Natural killer cell (primary cell): ENCODE measurements around the gene PRKCB. TPM values are rescaled to one million over a fixed set of nuclear protein-coding genes. Genes with fewer than 3 reads are reported as not detected.

Source experiments
- ATAC-seq, 3 donors: fragments of 150-1000 bp in 2 of 3; fragments of 200-7000 bp in 1 of 3; cut with Tn5 transposase; 1 replicate in 1 of 3; 2 replicates in 2 of 3; pipeline ENCODE4 v1.10.0; 2021; ENCODE audit warnings: mild to moderate bottlenecking in 2 of 3, moderate library complexity in 2 of 3
- DNase-seq, 2 donors: peaks; one replicate each; pipeline versions ENCODE4 v3.0.0 to v3.0.0-alpha.2; 2013 to 2021; ENCODE audit warnings: mixed read lengths in 1 of 2
- H3K27ac ChIP-seq: one replicate; pipeline ENCODE4 v1.5.1; 2013; ENCODE audit warnings: mild to moderate bottlenecking, low read length
- H3K27me3 ChIP-seq: one replicate; pipeline ENCODE4 v1.6.1; 2013; ENCODE audit warnings: low read length; ENCODE audit not compliant: control insufficient read depth, insufficient read depth
- H3K36me3 ChIP-seq: one replicate; pipeline ENCODE4 v1.6.1; 2013; ENCODE audit warnings: low read length; ENCODE audit not compliant: control insufficient read depth, insufficient read depth
- H3K4me1 ChIP-seq: one replicate; pipeline ENCODE4 v1.6.1; 2013; ENCODE audit warnings: low read length; ENCODE audit not compliant: control insufficient read depth, insufficient read depth
- H3K4me3 ChIP-seq: one replicate; pipeline ENCODE4 v1.5.1; 2013; ENCODE audit warnings: low read length
- H3K9me3 ChIP-seq: one replicate; pipeline ENCODE4 v1.6.1; 2013; ENCODE audit warnings: low read length; ENCODE audit not compliant: control insufficient read depth, insufficient read depth
- H3K27ac Mint-ChIP-seq, 2 donors: one replicate each; pipeline ENCODE4 v1.8.0; 2022; ENCODE audit warnings: mild to moderate bottlenecking in 2 of 2, mixed read lengths in 2 of 2, moderate library complexity in 1 of 2
- H3K27me3 Mint-ChIP-seq, 2 donors: one replicate each; pipeline ENCODE4 v1.8.0; 2022; ENCODE audit warnings: low read depth in 2 of 2, mixed read lengths in 2 of 2
- H3K36me3 Mint-ChIP-seq: one replicate; pipeline ENCODE4 v1.8.0; 2022; ENCODE audit warnings: mixed read lengths
- H3K4me1 Mint-ChIP-seq, 2 donors: one replicate each; pipeline ENCODE4 v1.8.0; 2022; ENCODE audit warnings: mixed read lengths in 2 of 2
- H3K4me3 Mint-ChIP-seq: one replicate; pipeline ENCODE4 v1.8.0; 2022; ENCODE audit warnings: mild to moderate bottlenecking, moderate library complexity, mixed read lengths
- H3K9me3 Mint-ChIP-seq, 2 donors: one replicate each; pipeline ENCODE4 v1.8.0; 2022; ENCODE audit warnings: mixed read lengths in 2 of 2
- WGBS: methylation state at CpG from one replicate; pipeline ENCODE4 v1.1.7; 2013; ENCODE audit warnings: missing lambda C conversion rate; ENCODE audit not compliant: insufficient coverage; 5-methylcytosine and 5-hydroxymethylcytosine counted together
- intact Hi-C: fragments of 100-400 bp; cut with micrococcal nuclease; formaldehyde crosslinking; loops from one replicate; pipeline ENCODE4 v1.14.2; 2022
- total RNA-seq, 4 donors: library from RNA; stranded (reverse); fragments of 120-200 nt in 1 of 4; gene quantifications; one replicate each; pipeline versions ENCODE4 v1.2.3 to v1.2.4, GENCODE V29; 2013 to 2022
- TF ChIP-seq, protein P1 (sequence below): fragments of 200-600 bp; IDR thresholded peaks from one replicate; pipeline ENCODE4 v1.8.0; 2022; ENCODE audit warnings: antibody characterized with exemption

Gene PRKCB
- total RNA-seq, 3 donors from 2014 or later (not counting 1 experiment from before 2014, with no cell fraction given) = 182 to 222 (median 183) TPM

- 82% methylated on average over 6 of the region's 6 CpGs for WGBS
- no peaks in the 10 kb centered on the region for H3K36me3 ChIP-seq
- DNase-seq (no peak), ATAC-seq (no peak)
- no peak overlapping the region for H3K4me3 ChIP-seq
- Mint-ChIP-seq H3K4me1 (peaks cover 59 to 64% of the 10 kb centered on the region in 2 donors), H3K4me3 (no peak overlapping the region), H3K36me3 (no peaks in the 10 kb centered on the region), H3K27me3 (no peaks in the 10 kb centered on the region), H3K9me3 (no peaks in the 10 kb centered on the region), H3K27ac (peak overlapping the region in 1 of 2 donors; percentile 10)
- no peak overlapping the region for H3K27ac ChIP-seq
- TF ChIP-seq, protein P1, sequence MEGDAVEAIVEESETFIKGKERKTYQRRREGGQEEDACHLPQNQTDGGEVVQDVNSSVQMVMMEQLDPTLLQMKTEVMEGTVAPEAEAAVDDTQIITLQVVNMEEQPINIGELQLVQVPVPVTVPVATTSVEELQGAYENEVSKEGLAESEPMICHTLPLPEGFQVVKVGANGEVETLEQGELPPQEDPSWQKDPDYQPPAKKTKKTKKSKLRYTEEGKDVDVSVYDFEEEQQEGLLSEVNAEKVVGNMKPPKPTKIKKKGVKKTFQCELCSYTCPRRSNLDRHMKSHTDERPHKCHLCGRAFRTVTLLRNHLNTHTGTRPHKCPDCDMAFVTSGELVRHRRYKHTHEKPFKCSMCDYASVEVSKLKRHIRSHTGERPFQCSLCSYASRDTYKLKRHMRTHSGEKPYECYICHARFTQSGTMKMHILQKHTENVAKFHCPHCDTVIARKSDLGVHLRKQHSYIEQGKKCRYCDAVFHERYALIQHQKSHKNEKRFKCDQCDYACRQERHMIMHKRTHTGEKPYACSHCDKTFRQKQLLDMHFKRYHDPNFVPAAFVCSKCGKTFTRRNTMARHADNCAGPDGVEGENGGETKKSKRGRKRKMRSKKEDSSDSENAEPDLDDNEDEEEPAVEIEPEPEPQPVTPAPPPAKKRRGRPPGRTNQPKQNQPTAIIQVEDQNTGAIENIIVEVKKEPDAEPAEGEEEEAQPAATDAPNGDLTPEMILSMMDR = no peak
- intact Hi-C loops = no loop called here
- H3K27me3 ChIP-seq = no peaks in the 10 kb centered on the region
- peaks cover 9% of the 10 kb centered on the region for H3K4me1 ChIP-seq
- H3K9me3 ChIP-seq = no peaks in the 10 kb centered on the region
These were observed 81.8 kb downstream of the PRKCB start for GRCh38 chr16:23917621-23918020.

- Mint-ChIP-seq H3K4me1 (peaks cover 48 to 67% of the 10 kb centered on the region in 2 donors), H3K27me3 (no peaks in the 10 kb centered on the region), H3K36me3 (no peaks in the 10 kb centered on the region), H3K9me3 (no peaks in the 10 kb centered on the region), H3K27ac (peak overlapping the region in 1 of 2 donors; percentile 47), H3K4me3 (no peak overlapping the region)
- no peak overlapping the region for H3K27ac ChIP-seq
- intact Hi-C loops = no loop called here
- TF ChIP-seq, protein P1 = no peak
- no peak for ATAC-seq
- WGBS = 85% methylated on average over 2 of the region's 2 CpGs
- DNase-seq = no peak
- H3K9me3 ChIP-seq = no peaks in the 10 kb centered on the region
- H3K36me3 ChIP-seq = no peaks in the 10 kb centered on the region
- H3K4me3 ChIP-seq = no peak overlapping the region
- peaks cover under 1% of the 10 kb centered on the region for H3K4me1 ChIP-seq
- H3K27me3 ChIP-seq = no peaks in the 10 kb centered on the region
These were observed 84.7 kb downstream of the PRKCB start for GRCh38 chr16:23920446-23920845.

DNA sequence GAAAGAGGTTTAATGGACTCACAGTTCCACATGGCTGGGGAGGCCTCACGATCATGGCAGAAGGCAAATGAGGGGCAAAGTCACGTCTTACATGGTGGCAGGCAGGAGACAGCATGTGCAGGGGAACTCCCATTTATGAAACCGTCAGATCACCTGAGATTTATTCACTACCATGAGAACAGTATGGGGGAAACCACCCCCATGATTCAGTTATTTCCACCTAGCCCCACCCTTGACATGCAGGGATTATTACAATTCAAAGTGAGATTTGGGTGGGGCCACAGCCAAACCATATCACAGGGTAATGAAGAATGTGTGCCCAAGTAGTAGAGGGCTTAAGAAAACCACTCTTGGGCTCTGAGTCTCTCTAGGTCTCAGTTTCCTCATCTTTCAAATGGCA is 85.1 kb downstream of the PRKCB start:
- H3K9me3 ChIP-seq = no peaks in the 10 kb centered on the region
- no peak for ATAC-seq
- WGBS = 64% methylated on average over 2 of the region's 3 CpGs
- no peak for DNase-seq
- no peaks in the 10 kb centered on the region for H3K9me3 Mint-ChIP-seq
- H3K4me1 ChIP-seq = no peaks in the 10 kb centered on the region
- H3K4me3 Mint-ChIP-seq = no peak overlapping the region
- peak overlapping the region in 1 of 2 donors; percentile 47 for H3K27ac Mint-ChIP-seq
- no peaks in the 10 kb centered on the region for H3K36me3 ChIP-seq
- intact Hi-C loops = no loop called here
- H3K27me3 Mint-ChIP-seq = no peaks in the 10 kb centered on the region
- H3K36me3 Mint-ChIP-seq = no peaks in the 10 kb centered on the region
- no peak overlapping the region for H3K27ac ChIP-seq
- H3K4me3 ChIP-seq = no peak overlapping the region
- H3K27me3 ChIP-seq = no peaks in the 10 kb centered on the region
- TF ChIP-seq, protein P1 = no peak
- peaks cover 48 to 67% of the 10 kb centered on the region in 2 donors for H3K4me1 Mint-ChIP-seq

DNA sequence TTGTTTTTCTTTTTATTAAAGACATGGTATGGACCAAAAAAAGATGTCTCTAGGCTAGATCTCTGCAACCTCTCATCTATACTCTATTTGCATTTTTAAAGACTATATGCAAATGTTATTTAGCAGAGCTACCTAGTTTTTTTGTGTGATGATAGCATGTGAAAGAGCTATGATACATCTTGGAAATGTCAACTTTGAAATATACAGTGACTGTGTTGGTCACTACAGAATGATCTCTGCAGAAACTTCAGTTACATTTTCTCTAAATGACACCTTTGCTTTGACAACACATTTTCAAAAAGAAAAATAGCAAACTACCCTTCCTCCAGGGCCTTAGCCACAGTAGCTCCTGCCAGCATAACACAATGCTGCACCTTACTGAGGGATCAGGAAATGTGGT is 86.6 kb downstream of the PRKCB start:
- peak overlapping the region; percentile 13 to 35 for H3K27ac Mint-ChIP-seq
- no peak for DNase-seq
- H3K9me3 Mint-ChIP-seq = no peaks in the 10 kb centered on the region

More for the DNA sequence above, 86.6 kb downstream of the PRKCB start:
- no peak for ATAC-seq
- Mint-ChIP-seq H3K4me3 (peak overlapping the region; percentile 21), H3K27me3 (no peaks in the 10 kb centered on the region), H3K36me3 (no peaks in the 10 kb centered on the region), H3K4me1 (peaks cover 52 to 65% of the 10 kb centered on the region in 2 donors)
- intact Hi-C loops = no loop called here
- Histone ChIP-seq H3K4me1 (no peaks in the 10 kb centered on the region), H3K27me3 (no peaks in the 10 kb centered on the region), H3K27ac (no peak overlapping the region), H3K4me3 (no peak overlapping the region), H3K9me3 (no peaks in the 10 kb centered on the region), H3K36me3 (no peaks in the 10 kb centered on the region)
- TF ChIP-seq, protein P1 = no peak
